ENCODE results near the gene RPTOR.

The RPTOR gene

DNA sequence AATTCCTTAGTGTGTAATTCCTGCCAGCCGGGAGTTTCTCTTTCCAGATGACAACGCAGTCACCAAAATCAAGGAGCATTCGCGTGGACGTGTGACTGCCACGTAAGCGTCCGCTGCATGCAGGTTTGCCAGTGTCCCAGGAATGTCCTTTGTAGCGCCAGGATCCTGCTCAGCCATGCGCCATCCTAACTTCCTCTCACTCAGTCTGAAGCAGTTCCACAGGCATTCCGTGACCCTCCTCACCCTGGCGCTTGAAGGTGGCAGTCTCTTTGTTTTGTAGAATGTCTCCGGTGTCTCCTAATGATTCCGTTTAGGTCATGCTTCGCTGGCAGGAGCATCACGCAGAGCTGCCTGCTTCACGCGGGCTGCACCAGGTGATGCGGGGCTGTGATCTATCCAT is 88.6 kb downstream of the RPTOR start:
- TF ChIP-seq, protein P1, sequence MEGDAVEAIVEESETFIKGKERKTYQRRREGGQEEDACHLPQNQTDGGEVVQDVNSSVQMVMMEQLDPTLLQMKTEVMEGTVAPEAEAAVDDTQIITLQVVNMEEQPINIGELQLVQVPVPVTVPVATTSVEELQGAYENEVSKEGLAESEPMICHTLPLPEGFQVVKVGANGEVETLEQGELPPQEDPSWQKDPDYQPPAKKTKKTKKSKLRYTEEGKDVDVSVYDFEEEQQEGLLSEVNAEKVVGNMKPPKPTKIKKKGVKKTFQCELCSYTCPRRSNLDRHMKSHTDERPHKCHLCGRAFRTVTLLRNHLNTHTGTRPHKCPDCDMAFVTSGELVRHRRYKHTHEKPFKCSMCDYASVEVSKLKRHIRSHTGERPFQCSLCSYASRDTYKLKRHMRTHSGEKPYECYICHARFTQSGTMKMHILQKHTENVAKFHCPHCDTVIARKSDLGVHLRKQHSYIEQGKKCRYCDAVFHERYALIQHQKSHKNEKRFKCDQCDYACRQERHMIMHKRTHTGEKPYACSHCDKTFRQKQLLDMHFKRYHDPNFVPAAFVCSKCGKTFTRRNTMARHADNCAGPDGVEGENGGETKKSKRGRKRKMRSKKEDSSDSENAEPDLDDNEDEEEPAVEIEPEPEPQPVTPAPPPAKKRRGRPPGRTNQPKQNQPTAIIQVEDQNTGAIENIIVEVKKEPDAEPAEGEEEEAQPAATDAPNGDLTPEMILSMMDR (conservative IDR thresholded peaks at IDR 0.05; ENCODE audit: low read depth) = no peak
- CTCF ChIA-PET = interaction anchor here (0.6 kb wide), 1 partner anchor 336 kb away, joined by 3 read pairs; no protein-coding TSS in a partner anchor
- POLR2A ChIA-PET (ENCODE audit: low non-redundant PET) = no interaction called here
- no peak for DNase-seq (ENCODE audit: low spot score)
- H3K27ac ChIP-seq = 0 out of 2 replicates have a peak overlapping the region, but pooled peaks have one; percentile 1

DNA sequence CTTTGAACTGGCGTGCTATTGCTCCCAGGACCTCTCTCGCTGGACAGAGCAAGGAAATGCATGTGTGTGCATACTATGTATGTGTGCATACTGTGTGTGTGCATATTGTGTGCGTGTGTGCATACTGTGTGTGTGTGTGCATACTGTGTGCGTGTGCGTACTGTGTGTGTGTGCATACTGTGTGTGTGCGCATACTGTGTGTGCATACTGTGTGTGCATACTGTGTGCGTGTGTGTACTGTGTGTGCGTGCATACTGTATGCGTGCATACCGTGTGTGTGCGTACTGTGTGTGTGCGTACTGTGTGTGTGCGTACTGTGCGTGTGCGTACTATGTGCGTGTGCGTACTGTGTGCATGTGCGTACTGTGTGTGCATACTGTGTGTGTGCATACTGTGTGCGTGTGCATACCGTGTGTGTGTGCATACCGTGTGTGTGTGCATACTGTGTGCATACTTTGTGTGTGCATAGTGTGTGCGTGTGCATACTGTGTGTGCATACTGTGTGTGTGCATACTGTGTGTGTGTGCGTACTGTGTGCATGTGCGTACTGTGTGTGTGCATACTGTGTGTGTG is 89.4 kb downstream of the RPTOR start:
- no peak overlapping the region for H3K27ac ChIP-seq
- CTCF ChIA-PET = no interaction called here
- POLR2A ChIA-PET (ENCODE audit: low non-redundant PET) = no interaction called here

DNA sequence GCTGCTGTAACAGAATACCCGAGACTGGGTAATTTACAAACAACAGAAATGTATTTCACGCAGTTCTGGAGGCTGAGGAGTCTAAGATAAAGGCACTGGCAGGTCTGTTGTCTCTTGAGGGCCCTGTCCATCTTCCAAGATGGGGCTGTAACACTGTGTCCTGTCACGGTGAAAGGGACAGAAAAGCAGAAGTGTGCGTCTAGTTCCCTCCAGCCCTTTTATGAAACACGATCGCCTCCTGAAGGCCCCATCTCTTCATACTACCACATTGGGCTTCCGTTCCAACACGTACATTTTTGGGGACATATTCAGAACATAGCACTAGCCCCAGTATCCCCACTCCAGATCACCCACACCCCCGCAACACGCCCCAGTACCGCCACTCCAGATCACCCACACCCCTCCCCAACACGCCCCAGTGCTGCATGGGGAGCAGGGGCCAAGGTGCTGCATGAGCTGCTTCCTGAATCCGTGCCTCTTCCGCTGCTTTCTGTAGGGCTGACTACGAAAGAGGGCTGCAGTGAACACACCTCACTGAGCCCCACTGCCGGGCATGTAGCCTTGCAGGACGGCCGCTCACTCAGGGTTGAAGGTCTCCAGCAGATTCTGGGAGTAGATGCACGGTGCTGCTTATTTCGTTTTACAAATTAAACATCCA is 91.9 kb downstream of the RPTOR start:
- TF ChIP-seq, protein P1 (conservative IDR thresholded peaks at IDR 0.05; ENCODE audit: low read depth) = no peak
- ChIA-PET CTCF (interaction anchor here (0.6 kb wide), 1 partner anchor 78 kb away, joined by 4 read pairs; no protein-coding TSS in a partner anchor), POLR2A (ENCODE audit: low non-redundant PET) (no interaction called here)
- no peak for DNase-seq (ENCODE audit: low spot score)
- H3K27ac ChIP-seq = peak overlapping the region; percentile 3; the same call in 1 of the 2 replicates

More for the DNA sequence above, 89.4 kb downstream of the RPTOR start:
- no peak for DNase-seq (ENCODE audit: low spot score)
- TF ChIP-seq, protein P1 (conservative IDR thresholded peaks at IDR 0.05; ENCODE audit: low read depth) = no peak

DNA sequence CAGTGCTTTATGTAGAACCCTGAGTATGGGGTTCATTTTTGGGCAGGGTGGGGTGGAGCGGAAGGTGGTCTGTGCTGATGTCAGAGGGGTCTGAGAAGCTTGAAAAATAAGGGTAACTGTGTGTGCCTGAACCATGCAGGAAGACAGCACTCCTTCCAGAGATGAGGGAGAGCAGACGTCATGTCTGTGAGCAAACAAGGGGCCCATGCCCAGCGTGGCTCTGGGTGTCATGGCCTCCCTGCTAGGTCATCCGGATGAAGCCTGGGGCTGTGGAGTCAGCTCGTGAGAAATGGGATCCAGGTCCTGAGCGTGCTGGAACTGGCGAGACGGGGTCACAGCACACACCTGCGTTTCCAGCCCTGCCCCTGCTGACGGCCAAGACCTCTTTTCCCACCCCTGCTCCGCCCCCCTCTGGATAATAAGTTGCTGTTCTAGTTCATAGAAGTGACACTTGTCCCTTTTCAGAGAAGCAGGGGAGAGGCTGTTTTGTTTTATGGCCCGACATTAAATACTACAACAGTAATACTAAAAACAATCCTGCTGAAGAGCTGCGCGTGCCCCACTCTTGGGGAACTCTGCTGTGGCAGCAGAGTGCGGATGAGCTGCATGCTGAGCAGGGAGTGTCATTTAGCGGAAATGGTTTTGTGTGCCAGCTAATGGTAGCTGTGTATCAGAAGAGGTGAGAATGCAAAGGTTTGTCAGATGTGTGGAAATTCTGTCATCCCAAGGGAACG is 92.6 kb downstream of the RPTOR start:
- no peak for DNase-seq (ENCODE audit: low spot score)
- ChIA-PET CTCF (interaction anchor here (1.0 kb wide), 1 partner anchor 13 kb away, joined by 3 read pairs; no protein-coding TSS in a partner anchor), POLR2A (ENCODE audit: low non-redundant PET) (interaction anchor here (0.6 kb wide), 1 partner anchor 94 kb away, joined by 3 read pairs; no protein-coding TSS in a partner anchor)
- H3K27ac ChIP-seq = peak overlapping the region; percentile 3; the same call in 1 of the 2 replicates
- TF ChIP-seq, protein P1 (conservative IDR thresholded peaks at IDR 0.05; ENCODE audit: low read depth) = no peak

DNA sequence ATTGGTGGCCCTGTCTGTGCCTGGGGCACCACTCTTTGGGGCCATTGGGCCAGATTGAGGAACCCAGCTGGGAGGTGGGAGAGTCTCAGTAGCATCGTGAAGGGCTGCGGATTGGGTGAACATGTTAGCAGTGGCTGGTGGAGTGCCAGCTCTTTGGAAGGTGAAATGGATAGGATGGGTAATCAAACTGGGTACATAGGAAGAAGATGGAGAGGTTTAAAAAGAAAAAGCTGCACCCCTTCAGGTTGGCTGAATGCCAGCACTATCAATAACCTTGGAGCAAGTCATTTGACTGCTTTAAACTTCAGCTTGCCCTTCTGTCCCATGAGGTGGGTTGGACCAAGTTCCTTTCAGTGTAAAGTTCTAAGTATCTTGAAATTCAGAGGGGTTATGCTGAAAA is 95.0 kb downstream of the RPTOR start:
- TF ChIP-seq, protein P1 (conservative IDR thresholded peaks at IDR 0.05; ENCODE audit: low read depth) = no peak
- ChIA-PET POLR2A (ENCODE audit: low non-redundant PET) (no interaction called here), CTCF (no interaction called here)
- no peak for DNase-seq (ENCODE audit: low spot score)
- H3K27ac ChIP-seq = no peak overlapping the region

DNA sequence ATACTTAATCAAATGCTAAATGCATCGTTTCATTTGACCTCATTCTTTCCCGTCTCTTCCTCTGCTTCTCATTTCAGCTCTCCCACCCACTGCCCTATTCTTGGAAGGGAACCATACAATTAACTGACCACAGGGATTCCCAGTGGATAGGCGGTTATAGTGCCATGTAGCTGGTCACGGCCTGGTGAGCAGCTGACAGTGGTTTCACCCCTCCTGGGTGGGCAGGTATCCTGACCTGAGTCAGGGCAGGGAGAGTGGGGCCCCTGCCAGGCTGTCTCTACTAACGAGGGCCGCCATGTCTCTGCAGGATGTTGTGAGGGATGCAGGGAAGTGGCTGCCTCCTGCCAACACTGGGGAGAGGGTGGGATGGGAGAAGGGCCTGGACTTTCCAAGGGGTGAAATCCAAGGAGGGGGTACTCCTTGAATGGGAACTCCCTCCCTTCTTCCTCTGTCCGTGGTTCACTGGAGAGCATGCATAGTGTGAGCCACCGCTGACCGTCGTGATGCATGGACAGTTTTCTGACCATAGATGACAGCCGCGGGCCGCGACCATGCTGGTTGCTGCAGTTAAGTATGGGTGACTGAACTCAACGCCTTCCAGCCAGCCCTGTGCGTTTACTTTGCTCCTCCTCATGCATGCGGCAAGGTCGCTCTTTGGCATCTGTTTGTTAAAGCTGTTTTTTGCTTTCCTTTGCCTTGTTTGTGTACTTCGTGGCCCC is 95.9 kb downstream of the RPTOR start:
- TF ChIP-seq, protein P1 (conservative IDR thresholded peaks at IDR 0.05; ENCODE audit: low read depth) = no peak
- H3K27ac ChIP-seq = no peak overlapping the region
- DNase-seq (ENCODE audit: low spot score) = no peak
- CTCF ChIA-PET = no interaction called here
- POLR2A ChIA-PET (ENCODE audit: low non-redundant PET) = no interaction called here

All from RWPE1 (cell line).